ENCODE measurements around the gene GRK4. TPM values are rescaled to one million over a fixed set of nuclear protein-coding genes. Genes with fewer than 3 reads are reported as not detected.
A peak's percentile ranks its signal among the peaks of the same experiment; 100 is the strongest.

GRK4 gene
- total and polyA plus RNA-seq, 2 donors (not counting 1 experiment from before 2014, with no cell fraction given) = 0.73 to 2.3 TPM

DNA sequence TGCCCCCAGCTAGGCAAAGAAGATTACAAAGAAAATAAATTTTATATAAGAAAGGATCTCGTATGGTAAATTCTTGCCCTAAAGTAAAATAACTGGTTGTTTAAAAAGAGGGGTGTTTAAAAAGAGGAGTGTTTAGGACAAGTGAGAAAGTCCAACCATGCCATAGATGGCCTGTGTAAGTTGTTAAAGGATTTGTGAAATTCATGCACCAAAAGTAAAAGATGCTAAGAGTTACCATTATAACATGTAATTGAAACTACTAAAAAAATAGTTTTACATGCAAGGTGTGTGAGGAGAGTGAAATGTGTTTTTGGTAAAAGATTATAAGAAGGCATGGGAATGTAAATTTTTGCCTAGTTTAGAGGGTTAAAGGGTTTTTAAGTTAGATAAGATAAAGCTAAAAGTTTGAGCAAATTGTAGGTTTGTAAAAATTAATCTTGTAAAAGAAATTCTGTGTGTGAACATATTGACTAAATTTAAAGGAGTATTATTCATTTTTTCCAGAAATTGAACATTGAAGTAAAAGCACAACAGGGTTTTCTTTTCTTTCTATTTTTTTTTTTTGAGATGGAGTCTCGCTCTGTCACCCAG is 90.9 kb downstream of the GRK4 start:
- no peak for ATAC-seq (ENCODE audit: low read depth)
- no peak overlapping the region for H3K27ac Mint-ChIP-seq
- intact Hi-C loops (cut with micrococcal nuclease) = no loop called here
- peaks cover 12% of the 10 kb centered on the region for H3K4me1 Mint-ChIP-seq
- no peaks in the 10 kb centered on the region for H3K27me3 ChIP-seq (replicated peaks in 1 of 4; ENCODE audit: control extremely low read depth in 1 of 4, control insufficient read depth in 3 of 4, insufficient read depth in 4 of 4, low read length in 3 of 4)
- H3K36me3 ChIP-seq (replicated peaks in 1 of 2; ENCODE audit: control extremely low read depth in 1 of 2, control insufficient read depth in 1 of 2, extremely low read depth in 1 of 2, insufficient read depth in 2 of 2, low read length in 1 of 2) = peaks cover 5 to 14% of the 10 kb centered on the region in 2 experiments
- no peak overlapping the region for H3K4me3 Mint-ChIP-seq
- WGBS (ENCODE audit: insufficient coverage) = 100% methylated on average over 1 of the region's 2 CpGs
- H3K9ac ChIP-seq (ENCODE audit: low read length) = no peak overlapping the region
- peaks cover 7 to 15% (median 14%) of the 10 kb centered on the region in 3 donors for H3K9me3 ChIP-seq (ENCODE audit: control extremely low read depth in 1 of 3, control insufficient read depth in 2 of 3, insufficient read depth in 1 of 3, low read length in 2 of 3)
- H3K27ac ChIP-seq (ENCODE audit: low read length in 2 of 2) = no peak overlapping the region
- H3K9me3 Mint-ChIP-seq (ENCODE audit: insufficient read depth) = peaks cover 2% of the 10 kb centered on the region
- peaks cover 11 to 12% of the 10 kb centered on the region in 2 donors for H3K4me1 ChIP-seq (ENCODE audit: control insufficient read depth in 2 of 2, insufficient read depth in 2 of 2, low read length in 2 of 2)
- H3K4me2 ChIP-seq (replicated peaks; ENCODE audit: low read depth, low read length, poor library complexity, severe bottlenecking) = no peak overlapping the region
- peaks cover 14% of the 10 kb centered on the region for H3K79me2 ChIP-seq (ENCODE audit: control insufficient read depth, insufficient read depth, low read length)
- no peaks in the 10 kb centered on the region for H3K27me3 Mint-ChIP-seq
- POLR2A ChIA-PET = no interaction called here
- no peaks in the 10 kb centered on the region for H4K20me1 ChIP-seq (ENCODE audit: control insufficient read depth, insufficient read depth, low read length, poor library complexity, severe bottlenecking)
- no peak overlapping the region for H3K4me3 ChIP-seq (ENCODE audit: control extremely low read depth in 1 of 5, extremely low read depth in 1 of 5, insufficient read depth in 1 of 5, low read depth in 2 of 5, low read length in 4 of 5)
- H2AFZ ChIP-seq (ENCODE audit: insufficient read depth, low read depth, low read length, poor library complexity, severe bottlenecking) = no peak overlapping the region
- TF ChIP-seq CTCF (IDR thresholded peaks at IDR 0.05) = no peak
- no peak for TF ChIP-seq EZH2 (IDR thresholded peaks at IDR 0.05; ENCODE audit: borderline replicate concordance, insufficient read depth, low read depth, low read length, poor library complexity, severe bottlenecking)
- CTCF ChIA-PET = no interaction called here
- no peak for DNase-seq

DNA sequence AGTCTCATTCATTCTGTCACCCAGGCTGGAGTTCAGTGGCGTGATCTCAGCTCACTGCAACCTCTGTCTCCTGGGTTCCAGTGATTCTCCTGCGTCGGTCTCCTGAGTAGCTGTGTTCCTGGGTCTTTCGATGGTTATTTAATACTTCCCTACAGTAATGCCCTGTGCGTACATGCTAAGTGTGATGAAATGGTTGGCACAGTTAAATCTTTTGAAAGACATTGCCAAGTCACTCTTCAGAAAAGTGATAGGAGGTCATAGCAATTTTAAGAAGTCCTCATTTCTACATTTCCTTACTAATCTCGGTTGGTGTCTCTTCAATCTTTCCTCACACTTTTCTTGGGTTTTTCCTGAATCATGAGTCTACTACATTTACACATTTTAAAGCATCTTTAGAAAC is 96.6 kb downstream of the GRK4 start:
- peaks cover 3 to 14% (median 5%) of the 10 kb centered on the region in 3 donors for H3K9me3 ChIP-seq (ENCODE audit: control extremely low read depth in 1 of 3, control insufficient read depth in 2 of 3, insufficient read depth in 1 of 3, low read length in 2 of 3)
- peaks cover 5% of the 10 kb centered on the region for H3K79me2 ChIP-seq (ENCODE audit: control insufficient read depth, insufficient read depth, low read length)
- no peak overlapping the region for H2AFZ ChIP-seq (ENCODE audit: insufficient read depth, low read depth, low read length, poor library complexity, severe bottlenecking)
- no peak overlapping the region for H3K4me3 ChIP-seq (ENCODE audit: control extremely low read depth in 1 of 5, extremely low read depth in 1 of 5, insufficient read depth in 1 of 5, low read depth in 2 of 5, low read length in 4 of 5)
- no peak for ATAC-seq (ENCODE audit: low read depth)
- no peaks in the 10 kb centered on the region for H3K27me3 ChIP-seq (replicated peaks in 1 of 4; ENCODE audit: control extremely low read depth in 1 of 4, control insufficient read depth in 3 of 4, insufficient read depth in 4 of 4, low read length in 3 of 4)
- no peak overlapping the region for H3K4me2 ChIP-seq (replicated peaks; ENCODE audit: low read depth, low read length, poor library complexity, severe bottlenecking)
- peaks cover 5% of the 10 kb centered on the region for H4K20me1 ChIP-seq (ENCODE audit: control insufficient read depth, insufficient read depth, low read length, poor library complexity, severe bottlenecking)
- DNase-seq = no peak
- intact Hi-C loops (cut with micrococcal nuclease) = loop anchor here (1.0 kb wide), 1 partner anchor 13 kb away; no protein-coding TSS in a partner anchor
- Mint-ChIP-seq H3K4me1 (peaks cover 18% of the 10 kb centered on the region), H3K27ac (peak overlapping the region; percentile 70), H3K9me3 (ENCODE audit: insufficient read depth) (peaks cover 2% of the 10 kb centered on the region), H3K27me3 (no peaks in the 10 kb centered on the region), H3K4me3 (no peak overlapping the region)
- H3K9ac ChIP-seq (ENCODE audit: low read length) = no peak overlapping the region
- WGBS (ENCODE audit: insufficient coverage) = no CpG with 5 or more reads among the region's 6 CpGs
- peaks cover 5 to 19% of the 10 kb centered on the region in 2 experiments for H3K36me3 ChIP-seq (replicated peaks in 1 of 2; ENCODE audit: control extremely low read depth in 1 of 2, control insufficient read depth in 1 of 2, extremely low read depth in 1 of 2, insufficient read depth in 2 of 2, low read length in 1 of 2)
- ChIA-PET CTCF (interaction anchor here (1.8 kb wide), 1 partner anchor 14 kb away, joined by 4 read pairs; no protein-coding TSS in a partner anchor), POLR2A (no interaction called here)
- H3K27ac ChIP-seq (ENCODE audit: low read length in 2 of 2) = no peak overlapping the region
- no peak for TF ChIP-seq CTCF (IDR thresholded peaks at IDR 0.05)
- no peak for TF ChIP-seq EZH2 (IDR thresholded peaks at IDR 0.05; ENCODE audit: borderline replicate concordance, insufficient read depth, low read depth, low read length, poor library complexity, severe bottlenecking)
- H3K4me1 ChIP-seq (ENCODE audit: control insufficient read depth in 2 of 2, insufficient read depth in 2 of 2, low read length in 2 of 2) = peaks cover 13 to 18% of the 10 kb centered on the region in 2 donors
